CD4-positive, alpha-beta T cell treated with Interferon alpha-2 for 1 hour (primary cell): ENCODE results near the gene UBXN7.
"Not testable (repeated sequence)": the region's sequence is repeated elsewhere in the genome, so short reads cannot be mapped to it uniquely, and the experiment has no call there.

ENCODE experiments used
- DNase-seq, 2 donors: peaks; one replicate each; pipeline ENCODE4 v3.0.0-alpha.2; 2020 to 2022

The UBXN7 gene

GRCh38 chr3:196314597-196314996 is 117.6 kb downstream of the UBXN7 start:
- DNase-seq = no peak

GRCh38 chr3:196314086-196314485 is 118.1 kb downstream of the UBXN7 start:
- DNase-seq = not testable (repeated sequence)

GRCh38 chr3:196302960-196303359 is 129.3 kb downstream of the UBXN7 start:
- DNase-seq = not testable (repeated sequence)

DNA sequence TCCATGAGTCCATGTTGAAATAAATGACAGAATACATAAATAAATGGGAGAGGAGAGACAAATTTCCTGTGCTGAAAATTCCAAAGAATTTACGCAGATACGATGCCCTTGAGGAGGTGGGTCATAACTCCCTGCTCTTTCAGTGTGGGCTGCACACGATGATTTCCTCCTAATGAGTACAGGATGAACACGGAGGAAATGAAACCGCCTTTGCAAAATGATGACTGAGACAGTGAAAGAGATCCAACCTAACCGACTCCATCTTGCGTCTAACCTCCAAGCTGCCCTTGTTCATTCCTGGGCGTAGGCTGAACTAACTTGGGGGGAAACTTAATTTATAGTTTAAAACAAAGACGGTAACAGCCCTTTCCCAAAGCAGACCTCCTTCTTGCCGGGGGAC is 129.7 kb downstream of the UBXN7 start:
- DNase-seq = not testable (repeated sequence)

DNA sequence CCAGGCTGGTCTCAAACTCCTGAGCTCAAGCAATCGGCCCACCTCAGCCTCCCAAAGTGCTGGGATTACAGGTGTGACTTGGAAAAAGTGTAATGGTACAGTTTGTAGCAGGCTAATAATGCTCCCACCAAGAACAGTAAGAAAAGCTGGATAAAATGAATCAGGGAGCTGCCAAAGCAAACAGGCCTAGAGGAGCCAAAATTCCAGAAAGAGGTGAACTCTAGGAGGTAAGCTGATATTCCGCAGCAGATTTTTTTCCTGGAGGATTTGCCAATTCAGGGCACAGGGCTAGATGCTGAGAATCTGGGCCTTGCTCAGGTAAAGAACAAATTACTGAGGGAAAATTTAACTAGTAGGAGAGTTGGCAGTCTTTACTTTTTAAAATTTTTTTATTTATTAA is 133.7 kb downstream of the UBXN7 start:
- DNase-seq = no peak
